IPS DF 19.7 (cell line): Measurements from ENCODE around the gene UMAD1.
"Not testable (repeated sequence)": the region's sequence is repeated elsewhere in the genome, so short reads cannot be mapped to it uniquely, and the experiment has no call there.

Experiments
- DNase-seq: peaks from one replicate; pipeline ENCODE4 v3.0.0-alpha.2; 2013; ENCODE audit warnings: low read depth, low spot score

Gene UMAD1

DNA sequence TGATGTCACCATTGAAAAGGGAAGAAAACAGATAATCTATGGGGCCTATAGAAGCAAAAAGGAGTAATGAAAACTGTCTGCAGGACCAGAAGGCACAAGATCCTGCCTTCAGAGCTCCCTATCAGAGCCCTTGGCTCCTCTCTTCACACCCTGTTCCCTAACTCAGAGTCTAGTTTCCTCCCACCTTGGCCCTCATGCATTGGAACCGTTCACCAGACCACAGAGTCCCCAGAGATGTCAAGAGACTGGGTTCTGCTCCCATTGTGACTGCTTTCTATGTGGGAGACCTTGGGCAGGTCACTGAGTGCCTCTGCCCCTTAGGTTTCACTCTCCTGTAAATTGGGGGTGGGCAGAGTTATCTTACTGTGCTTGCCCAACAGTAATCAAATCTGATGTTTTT is 158.0 kb downstream of the UMAD1 start:
- no peak for DNase-seq

DNA sequence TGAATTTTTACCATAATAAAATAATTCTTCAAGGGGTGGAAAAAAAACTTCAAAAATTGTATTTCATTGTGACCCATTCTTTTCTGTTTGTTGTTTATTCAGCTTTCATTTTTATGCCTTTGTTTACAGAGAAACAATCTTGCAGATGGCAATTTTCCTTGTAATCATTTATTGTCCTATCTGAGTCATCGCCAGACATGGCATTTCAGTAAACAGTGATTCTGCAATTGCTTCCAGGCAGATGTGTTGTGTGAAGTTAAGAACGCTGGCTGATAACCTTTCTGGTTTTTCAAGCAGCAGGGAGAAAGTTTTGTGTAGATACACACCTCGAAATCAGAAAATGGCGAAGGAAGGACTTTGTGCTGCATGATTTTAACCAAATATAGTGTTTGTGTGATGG is 158.6 kb downstream of the UMAD1 start:
- no peak for DNase-seq

DNA sequence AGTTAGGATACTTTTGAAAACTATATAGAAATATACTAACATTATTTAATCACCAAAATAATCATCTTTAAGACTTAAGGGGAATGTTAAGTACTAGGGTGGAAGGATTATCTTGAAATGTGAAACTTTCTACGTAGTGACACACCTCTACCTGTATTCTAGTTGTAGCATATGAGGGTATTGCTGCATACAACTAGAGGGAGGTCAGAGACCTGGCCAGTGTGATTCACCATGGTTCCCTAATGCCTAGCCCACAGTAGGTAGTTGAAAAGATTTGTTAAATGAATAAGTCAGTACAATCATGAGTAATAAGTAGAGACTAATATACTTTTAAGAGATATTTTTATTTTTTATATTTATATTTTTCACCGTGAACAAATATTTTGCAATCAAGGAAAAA is 162.0 kb downstream of the UMAD1 start:
- DNase-seq: no peak

DNA sequence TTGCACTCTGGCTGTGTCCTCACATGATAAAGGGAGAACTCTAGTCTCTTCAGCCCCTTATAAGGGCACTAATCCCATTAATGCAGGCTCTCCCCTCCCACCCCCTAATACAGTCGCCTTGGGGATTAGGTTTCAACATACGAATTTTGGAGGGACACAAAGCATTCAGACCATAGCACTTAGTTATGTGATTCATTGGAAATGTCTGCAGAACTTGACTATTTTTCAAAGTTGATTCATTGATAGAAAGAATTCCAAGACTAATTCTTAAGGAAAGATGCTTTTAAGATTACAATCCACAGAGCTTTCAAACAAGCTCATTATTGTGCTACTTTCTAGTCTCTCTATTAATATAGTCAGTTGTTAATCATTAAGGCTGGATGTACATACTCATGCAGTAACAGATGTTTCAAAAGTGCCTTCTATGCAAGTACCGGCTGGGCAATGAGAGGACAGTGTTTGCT is 163.2 kb downstream of the UMAD1 start:
- DNase-seq: no peak

DNA sequence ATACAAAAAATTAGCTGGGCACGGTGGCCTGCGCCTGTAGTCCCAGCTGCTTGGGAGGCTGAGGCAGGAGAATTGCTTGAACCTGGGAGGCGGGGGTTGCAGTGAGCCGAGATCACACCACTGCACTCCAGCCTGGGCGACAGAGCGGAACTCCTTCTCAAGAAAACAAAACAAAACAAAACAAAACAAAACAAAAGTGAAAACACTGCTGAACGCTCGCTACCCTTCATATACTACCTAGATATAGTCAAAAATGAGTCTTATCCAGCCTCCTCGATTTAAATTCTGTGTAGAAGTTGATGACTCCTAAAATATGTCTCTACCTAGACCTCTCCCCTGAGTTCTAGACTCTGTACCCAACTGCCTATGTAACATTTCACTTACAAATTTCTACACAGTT is 164.3 kb downstream of the UMAD1 start:
- DNase-seq: not testable (repeated sequence)

DNA sequence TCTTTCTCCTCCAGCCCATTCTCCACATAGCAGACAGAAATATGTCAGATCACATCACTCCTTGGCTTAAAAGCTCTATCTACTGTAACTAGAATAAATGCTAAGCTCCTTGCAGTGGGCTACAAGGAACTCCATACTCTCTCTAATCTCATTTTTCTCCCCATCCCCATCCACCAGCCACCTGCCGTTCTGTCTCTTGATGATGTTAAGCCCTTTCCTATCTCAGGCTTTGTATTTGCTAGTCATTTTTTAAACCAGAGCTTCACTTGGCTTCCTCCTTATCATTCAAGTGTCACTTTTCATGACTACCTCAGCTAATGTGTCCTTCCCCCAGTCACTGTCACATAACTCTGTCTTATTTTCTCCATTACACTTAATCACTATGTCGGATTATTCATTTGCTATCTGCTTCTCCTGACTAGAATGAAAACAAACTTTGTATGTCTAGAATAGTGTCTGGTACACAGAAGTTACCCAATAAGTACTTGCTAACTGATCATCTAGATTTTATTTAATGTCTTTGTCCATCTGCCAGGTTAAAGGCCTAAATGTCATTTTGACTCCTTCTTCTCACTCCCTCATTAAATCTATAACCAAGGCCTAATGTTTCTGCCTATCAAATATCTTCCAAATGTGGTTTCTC is 165.1 kb downstream of the UMAD1 start:
- DNase-seq: no peak

DNA sequence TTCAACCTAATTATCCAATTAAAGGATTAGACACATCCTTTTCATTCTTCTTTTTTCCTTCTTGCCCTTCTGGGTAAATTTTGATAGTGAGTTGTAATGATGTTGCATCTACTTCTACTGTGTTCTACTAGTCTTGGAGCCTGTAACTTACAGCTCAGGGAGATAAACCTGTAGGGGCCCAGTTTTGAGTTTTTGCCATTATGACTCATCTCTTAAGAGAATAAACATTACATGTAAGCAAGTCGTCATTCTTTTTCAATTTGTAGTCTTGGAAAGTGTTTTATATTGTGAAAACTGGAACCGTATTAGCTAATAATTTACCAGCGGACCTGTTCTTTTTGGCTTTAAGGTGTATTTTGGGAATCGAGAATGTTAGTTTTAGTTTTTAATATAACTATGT is 167.6 kb downstream of the UMAD1 start:
- DNase-seq: no peak

DNA sequence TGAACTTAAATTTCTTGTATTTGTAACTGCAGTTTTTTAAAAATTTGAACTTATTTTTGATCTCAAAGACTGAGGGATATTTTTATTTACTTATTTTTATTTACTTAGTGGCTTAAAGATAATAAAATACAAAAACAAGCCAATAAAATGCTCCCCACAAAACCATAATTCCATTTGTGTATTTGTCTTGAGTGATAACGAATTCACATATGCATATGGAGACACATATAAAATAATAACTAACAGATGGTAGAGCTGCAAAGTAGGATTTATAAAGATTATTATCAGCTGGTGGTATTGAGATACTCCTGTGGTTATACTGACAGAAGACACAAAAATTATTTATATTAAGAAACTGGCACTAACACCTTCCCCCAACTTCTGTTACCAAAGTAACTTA is 168.1 kb downstream of the UMAD1 start:
- no peak for DNase-seq

DNA sequence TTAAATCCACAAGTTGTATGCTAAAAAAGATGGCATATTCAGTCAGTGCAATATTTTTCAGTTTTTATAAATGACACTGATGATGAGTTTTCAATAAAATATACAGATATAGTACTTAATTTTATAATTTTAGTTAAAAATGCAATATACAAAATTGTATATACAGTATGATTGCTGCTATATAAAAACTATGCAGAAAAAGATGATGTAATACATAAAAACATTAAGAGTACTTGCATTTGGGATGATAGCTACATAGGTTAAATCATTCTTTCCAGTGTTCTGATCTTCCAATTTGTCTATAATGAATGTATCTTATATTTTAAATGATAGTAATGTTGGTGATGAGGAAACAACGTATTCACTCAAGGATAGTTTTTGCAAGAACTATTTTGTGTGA is 169.8 kb downstream of the UMAD1 start:
- no peak for DNase-seq

DNA sequence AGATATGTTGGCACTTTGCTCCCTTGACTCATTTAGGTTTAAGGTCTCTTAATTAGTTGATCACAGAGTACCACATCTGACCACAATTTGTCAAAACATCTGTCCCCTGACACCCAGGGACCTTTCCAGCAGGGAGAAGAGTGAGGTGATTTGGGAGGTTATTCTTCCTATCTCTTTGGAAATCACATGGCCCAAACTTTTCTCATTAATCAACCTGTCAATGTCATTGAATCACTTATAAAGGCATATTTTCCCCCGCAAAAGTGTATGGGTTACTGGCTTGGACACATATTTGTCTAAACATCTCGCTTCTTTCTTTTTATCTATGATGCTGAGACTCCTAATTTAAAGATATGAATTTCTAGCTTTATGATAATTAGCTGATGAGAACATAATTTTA is 170.3 kb downstream of the UMAD1 start:
- no peak for DNase-seq

DNA sequence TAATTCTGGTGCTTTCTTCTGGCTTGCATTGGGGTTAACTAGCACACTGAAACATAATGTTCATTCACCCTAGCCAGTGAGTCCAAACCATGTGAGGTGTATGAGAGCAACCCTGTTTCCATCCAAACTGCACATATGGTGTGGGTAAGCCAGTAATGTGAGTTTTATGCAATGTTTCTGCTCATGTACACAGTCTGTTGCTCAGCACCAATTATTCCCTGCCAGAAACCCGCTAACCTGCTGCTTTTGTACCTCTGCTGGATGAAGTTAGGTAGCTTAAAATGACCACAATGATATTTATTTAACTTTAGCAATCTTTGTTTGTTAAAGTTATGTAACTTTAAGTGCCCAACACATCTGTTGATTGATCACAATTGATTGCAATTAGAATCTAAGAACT is 171.6 kb downstream of the UMAD1 start:
- DNase-seq: no peak

DNA sequence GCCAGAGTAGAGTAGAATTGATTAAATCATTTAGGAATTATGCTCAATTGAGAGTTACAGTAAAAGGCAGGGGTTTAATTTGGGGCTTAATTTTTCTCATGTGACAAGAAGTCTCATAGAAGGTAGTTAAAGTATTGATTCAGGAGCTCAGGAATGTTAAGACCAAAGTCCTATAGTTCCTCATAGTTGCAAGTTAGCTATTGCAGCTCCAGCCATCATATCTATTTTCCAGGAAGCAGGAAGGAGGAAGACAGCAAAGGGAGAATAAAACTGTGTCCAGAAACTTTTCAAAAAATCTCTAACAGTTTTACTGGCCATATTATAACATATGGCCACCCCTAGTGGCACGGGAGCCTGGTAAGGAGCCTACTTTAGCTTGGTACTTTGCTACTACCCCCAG is 174.8 kb downstream of the UMAD1 start:
- DNase-seq: no peak

DNA sequence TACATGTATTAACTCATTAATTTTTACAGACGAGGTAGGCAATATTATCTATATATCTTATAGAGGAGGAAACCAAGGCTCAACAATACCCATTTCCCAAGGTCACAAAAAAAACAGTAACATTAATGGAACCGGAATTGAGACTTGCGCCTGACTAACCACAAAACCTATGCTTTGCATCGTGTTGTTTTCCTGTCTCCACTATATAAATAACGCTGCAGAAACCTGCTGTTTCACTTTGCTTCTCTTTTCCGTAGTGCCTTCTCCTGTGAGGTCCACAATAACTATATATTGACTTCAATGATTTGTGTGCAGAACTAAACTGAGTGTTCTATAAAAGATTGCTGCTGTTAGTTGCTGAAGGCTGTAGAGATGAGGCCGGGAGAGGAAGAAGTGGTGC is 175.5 kb downstream of the UMAD1 start:
- no peak for DNase-seq

DNA sequence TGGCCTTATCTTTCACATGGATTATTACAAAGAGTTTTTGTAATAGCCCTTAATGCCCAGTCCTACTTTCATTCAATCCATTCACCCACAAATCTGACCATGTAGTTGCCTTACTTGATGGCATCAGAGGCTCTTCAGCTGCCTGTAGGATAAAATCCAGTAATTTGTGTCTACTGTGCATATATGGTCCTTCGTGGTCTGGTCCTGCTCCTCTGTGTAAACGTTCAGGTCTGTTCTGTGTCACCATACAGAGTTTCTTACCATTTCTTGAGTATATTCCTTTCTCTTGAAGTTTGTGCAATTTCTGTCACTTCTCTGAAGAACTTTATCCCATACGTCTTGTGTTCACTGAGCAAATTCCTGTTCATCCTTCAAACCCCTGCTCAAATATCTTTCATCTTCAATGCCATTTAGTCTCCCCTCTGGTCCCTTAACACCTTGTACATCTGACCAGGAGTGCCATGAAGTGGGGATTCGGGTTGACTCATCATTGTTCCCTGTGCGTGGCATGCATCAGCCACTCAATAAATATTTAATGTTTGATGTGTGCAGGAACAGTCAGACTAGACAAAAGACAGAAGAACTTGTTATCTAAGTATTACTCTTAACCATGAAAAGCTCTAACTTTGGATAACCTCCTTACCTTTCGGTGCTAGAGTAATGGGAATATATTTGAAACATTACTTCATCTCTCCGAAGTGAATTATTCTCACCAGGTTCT is 176.4 kb downstream of the UMAD1 start:
- DNase-seq: no peak

DNA sequence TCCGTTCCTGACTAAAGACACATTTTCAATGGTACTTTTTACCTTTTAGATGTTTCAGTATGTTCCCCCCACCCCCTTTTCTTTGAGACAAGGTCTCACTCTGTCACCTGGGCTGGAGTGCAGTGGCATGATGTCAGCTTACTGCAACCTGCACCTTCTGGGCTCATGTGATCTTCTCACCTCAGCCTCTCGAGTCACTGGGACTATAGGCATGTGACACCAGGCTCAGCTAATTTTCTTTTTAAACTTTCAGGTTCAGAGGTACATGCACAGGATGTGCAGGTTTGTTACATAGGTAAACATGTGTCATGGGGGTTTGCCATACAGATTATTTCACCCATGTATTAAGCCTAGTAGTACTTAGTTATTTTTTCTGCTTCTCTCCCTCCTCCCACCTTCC is 177.2 kb downstream of the UMAD1 start:
- DNase-seq: no peak

DNA sequence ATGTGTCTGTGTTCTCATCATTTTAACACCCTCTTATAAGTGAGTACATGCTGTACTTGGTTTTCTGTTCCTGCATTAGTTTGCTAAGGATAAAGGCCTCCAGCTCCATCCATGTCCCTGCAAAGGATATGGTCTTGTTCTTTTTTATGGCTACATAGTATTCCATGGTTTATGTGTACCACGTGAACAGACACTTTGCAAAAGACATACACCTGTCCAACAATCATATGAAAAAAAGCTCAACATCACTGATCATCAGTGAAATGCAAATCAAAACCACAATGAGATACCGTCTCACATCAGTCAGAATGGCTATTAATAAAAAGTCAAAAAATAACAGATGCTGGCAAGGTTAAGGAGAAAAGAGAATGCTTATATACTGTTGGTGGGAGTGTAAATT is 177.6 kb downstream of the UMAD1 start:
- not testable (repeated sequence) for DNase-seq

DNA sequence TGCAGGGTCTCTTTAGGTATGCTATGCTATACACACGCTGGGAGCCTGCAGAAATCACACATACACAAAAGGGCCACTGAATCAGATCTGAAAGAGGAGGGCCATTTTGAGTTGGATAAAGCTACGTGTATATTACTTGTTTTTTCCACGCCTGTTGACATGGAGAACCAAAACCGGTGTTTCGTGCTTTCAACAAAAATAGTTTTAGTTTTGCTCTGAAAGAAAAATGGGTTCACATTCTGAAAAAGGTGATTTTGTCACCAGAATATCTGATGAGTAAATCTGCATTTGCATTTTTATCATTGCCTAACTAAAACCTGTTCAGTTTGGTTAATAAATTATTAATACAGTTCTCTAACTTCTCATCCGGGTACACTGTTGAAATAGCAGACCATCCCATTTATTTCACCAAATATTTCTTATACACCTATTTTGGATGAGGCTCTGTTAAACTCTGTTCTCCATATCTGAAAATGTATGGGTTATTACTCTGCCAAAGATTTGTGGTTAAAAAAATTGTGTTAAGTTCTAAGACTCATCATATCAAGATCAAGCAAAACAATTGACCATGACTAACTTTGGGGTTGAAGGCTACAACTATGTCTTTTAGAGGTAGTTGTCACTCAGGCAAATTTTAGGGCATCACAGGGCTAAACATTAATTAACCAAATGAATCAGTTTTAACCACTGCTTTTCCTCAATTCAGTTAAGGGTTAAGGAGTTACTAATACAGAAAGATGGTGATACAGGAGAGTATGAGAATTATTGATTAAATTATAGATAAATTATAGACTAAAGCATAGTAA is 179.1 kb downstream of the UMAD1 start:
- DNase-seq: no peak

DNA sequence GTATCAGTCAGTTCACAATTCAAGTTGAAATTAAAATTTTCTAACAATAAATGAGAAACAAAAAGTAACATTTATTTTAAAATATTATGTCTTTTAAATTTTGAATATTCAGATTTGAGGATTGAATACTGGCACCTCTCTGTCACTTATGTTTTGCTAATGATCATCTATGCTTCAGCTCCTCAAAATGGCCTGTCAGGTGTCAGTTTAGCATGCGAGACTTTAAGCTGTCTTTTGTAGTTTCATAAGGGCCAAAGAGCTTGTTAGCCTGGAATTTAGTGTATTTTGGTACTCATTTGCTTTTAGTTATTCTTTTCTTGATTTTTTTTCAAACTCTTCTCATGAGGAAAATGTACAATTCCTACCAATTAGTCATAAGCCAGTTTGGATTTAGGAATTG is 179.9 kb downstream of the UMAD1 start:
- DNase-seq: no peak

DNA sequence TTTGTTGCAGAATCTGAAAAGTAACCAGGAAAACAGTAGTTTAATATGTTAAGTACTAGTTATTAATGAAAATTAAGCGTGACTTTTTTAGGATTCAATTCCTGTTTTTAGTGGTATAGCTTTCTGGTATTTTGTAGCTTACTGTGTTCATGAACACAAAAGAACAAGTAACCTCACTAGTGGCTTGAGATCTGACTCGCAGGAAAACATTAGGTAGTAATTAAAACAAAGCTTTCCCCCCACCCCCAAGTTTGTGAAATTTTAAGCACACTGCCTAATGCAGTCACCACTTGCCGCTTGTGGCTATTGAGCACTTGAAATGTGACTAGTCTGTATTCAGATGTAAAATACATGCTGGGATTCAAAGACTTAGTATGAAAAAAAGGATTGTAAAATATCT is 180.4 kb downstream of the UMAD1 start:
- DNase-seq: no peak

DNA sequence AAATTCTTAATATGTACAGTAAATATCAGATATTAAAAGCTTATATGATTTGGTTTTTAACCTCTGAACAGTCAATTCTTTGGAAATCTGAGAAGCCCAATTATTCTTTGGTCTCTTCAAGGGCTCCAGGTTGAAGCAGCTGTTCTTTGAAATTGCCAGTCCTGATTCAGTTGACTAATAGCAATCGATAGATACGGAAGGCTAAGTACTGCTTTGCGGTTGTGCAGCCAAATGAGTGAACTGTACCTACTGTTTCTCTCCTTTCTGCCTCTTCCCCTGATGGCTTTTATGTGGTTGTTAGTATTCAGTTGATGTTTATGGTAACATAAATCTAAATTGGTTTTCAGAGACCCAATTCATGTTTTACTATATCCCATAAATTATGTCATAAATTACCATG is 181.0 kb downstream of the UMAD1 start:
- no peak for DNase-seq

DNA sequence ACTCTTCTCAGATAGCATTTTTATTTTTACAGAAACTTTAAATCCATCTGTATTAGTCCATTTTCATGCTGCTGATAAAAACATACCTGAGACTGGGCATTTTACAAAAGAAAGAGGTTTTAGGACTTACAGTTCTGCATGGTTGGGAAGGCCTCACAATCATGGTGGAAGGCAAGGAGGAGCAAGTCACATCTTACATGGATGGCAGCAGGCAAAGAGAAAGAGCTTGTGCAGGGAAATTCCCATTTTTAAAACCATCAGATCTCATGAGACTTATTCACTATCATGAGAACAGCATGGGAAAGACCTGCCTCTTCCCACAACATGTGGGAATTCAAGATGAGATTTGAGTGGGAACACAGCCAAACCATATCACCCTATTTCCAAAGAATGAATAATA is 184.7 kb downstream of the UMAD1 start:
- not testable (repeated sequence) for DNase-seq

DNA sequence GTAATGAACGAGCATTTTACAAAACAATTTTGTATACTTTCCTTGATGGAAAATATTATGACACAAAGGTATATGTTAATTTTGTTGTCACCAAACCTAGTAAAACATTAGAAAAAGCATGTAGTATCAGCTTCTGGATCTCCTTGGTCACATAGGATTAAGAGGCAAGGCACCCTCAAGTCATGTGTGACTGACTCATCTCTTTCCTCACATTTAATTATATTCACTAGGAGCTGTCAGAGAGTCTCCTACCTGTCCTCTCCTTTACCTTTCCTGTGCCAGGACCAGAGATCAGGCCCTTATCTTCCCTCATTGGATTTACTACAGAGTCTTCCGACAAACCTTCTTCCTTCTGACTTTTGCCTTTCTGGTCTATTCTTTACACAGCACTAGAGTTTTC is 189.1 kb downstream of the UMAD1 start:
- DNase-seq: no peak
